ENCODE measurements around the gene AFDN. TPM values are rescaled to one million over a fixed set of nuclear protein-coding genes. Genes with fewer than 3 reads are reported as not detected.
A peak's percentile ranks its signal among the peaks of the same experiment; 100 is the strongest.

Gene AFDN
- total RNA-seq, 1 donor from 2014 or later = 98.2 TPM

DNA sequence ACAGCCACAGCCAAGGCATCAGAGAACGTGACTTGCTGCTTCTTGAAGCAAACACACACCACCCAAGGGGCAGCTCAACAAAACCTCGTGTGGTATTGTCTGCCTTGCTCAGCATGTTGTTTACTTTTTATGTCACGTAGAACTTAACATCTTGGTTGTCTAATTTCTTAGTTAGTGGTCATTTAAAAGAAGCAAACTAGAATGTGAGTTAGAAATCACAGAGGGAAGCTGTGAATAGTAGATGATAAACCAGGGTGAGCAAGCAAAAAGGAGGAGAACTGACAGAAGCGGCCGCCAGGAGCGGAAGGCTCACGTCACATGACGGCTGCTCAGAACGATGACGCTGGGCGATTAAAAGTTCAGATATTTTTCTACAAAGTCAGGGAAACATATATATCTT lies 119.3 kb downstream of the AFDN start:
- no peak for DNase-seq (ENCODE audit: low read depth in 2 of 2)

DNA sequence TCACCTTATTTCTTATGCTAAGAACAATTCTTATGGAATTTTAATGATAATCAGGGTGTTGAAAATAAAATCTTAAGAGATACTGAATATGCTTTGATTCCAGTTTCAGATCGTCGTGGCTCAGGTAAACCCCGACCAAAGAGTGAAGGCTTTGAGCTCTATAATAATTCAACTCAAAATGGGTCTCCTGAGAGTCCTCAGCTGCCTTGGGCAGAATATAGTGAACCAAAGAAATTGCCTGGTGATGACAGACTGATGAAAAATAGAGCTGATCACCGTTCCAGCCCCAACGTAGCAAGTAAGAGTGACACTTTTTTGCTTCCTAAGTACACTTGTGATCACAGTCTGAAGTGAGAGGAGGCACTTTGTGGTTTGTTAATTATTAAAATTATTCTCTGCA lies 119.9 kb downstream of the AFDN start:
- no peak for DNase-seq (ENCODE audit: low read depth in 2 of 2)

DNA sequence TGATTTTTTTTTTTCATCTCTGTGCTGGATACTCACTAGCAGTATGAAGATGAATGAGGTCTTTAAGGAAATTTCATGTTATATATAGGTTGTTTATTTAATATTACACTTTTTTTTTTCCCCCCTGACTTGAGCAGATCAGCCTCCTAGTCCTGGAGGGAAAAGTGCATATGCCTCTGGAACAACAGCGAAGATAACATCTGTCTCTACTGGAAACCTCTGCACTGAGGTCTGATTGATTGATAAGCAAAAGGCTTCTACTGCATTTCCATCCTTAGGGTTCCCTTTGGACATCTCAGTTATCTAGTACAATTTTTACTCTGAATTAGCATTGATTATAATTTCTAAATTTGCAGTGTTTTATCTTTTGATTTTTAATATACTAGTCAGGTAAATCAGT lies 121.0 kb downstream of the AFDN start:
- no peak for DNase-seq (ENCODE audit: low read depth in 2 of 2)

GRCh38 chr6:167948716-167949115 lies 122.0 kb downstream of the AFDN start:
- no peak for DNase-seq (ENCODE audit: low read depth in 2 of 2)

GRCh38 chr6:167949121-167949684 lies 122.5 kb downstream of the AFDN start:
- DNase-seq (ENCODE audit: low read depth in 2 of 2) = no peak

- DNase-seq (ENCODE audit: low read depth in 2 of 2) = no peak
These were observed 125.2 kb downstream of the AFDN start for GRCh38 chr6:167951781-167952511.

DNA sequence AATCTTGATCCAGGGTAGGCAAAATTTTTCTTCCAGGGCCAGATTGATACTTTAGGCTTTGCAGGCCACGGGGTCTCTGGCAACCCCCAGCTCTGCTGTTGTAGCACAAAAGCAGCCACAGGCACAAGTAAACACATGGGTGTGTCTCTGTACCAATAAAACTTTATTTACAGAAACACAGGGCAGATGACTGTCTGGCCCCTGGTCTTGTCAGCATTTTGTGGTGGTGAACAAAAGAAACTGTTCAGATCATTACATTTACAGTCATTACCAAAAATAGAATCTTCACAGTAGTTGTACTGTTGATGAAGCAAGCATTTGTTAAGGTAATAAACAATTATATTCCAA lies 125.8 kb downstream of the AFDN start:
- DNase-seq (ENCODE audit: low read depth in 2 of 2) = no peak

DNA sequence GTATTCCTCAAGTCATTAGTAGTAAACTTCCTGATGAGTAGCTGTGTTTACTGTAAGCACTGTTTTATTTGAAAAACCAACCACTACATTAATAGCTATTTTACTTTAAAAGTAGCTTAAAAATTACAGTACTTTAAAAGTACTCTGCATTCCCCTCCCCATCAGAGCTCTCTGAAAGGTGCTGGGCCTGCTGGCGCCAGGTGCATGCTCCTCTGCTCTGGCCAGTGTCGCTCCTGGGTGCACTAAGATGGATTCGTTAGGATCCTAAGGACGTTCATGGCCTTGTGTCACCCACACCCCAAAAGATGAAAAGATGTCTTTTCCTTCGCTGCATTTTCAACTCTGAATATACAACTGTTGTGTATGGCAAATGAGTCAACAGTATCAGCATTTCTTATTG lies 126.8 kb downstream of the AFDN start:
- DNase-seq (ENCODE audit: low read depth in 2 of 2) = no peak

DNA sequence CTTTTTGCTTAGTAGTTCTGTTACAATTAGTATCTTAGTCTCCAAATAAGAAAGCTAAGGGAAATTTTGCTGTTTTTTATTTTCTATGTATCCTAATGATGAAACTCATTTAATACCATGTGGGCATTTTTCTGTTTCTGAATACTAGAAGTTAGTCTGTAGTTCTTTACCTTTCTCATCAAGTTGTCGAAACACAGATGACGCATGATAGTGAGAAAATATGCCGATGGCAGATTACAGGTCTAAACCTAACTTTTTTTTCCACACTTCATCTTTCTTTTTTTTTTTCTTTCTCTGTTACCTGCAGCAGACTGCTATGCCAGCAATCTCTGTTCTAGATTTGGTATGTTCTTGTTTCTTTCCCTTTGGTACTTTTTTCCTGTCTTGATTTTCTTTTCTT lies 127.4 kb downstream of the AFDN start:
- no peak for DNase-seq (ENCODE audit: low read depth in 2 of 2)

DNA sequence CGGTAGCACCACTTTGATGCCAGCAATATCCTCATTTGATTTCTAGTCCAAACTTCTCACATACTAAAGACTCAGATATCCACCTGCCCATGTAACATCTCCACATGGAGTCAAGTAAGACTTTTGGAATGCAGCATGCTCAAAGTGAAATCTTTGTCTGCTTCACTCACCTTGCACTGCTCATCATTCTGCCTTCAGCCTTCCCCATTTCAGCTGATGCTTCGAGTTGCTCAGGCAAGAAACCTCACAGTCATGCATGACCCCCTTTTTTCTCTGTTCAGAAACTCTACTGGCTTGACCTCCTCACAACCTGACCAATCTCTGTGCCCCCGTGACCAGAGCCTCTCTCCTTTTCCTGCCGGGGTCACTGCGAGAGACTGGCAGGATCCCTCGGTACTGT lies 129.8 kb downstream of the AFDN start:
- DNase-seq (ENCODE audit: low read depth in 2 of 2) = no peak

DNA sequence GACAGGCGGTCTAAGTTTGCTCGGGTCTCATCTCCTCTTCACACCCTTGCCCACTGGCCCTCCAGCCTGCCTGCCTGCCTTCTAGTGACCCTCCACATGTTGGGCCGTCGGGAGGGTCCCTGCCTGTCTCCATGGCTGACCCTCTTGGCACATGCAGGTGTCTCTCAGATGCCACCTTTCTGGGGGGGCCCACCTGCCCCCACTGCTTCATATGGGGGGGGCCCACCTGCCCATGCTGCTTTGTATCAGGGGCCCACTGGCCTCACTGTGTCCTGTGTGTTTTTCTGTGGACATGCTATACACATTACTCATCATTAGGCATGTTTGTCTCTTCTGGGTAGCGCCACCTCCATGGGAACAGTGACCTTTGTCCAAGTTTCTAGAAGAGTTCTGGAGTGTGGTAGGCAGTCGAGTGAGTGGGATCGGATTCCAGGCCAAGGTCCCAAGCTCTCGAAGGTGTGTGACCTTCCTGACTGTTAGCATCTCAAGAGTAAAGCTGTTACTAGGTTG lies 130.3 kb downstream of the AFDN start:
- DNase-seq (ENCODE audit: low read depth in 2 of 2) = no peak

DNA sequence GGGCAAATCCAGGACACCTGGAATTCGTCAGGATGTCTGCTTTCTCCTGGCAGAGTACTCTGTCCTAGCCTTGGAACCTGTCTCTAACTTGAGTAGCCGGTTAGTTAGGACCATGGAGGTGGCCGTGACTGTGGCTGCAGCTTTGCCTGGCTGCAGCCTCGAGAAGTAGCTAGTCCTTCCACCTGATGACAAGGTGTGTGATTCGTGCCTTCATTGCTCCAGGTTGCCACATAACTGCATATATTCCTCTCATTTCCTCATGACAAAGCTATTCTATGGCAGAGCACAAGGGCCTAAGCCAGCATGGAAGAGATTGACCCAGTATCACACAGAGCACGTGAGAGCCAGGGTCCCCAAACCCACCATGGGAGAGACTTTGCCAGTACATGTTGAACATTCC lies 130.9 kb downstream of the AFDN start:
- DNase-seq (ENCODE audit: low read depth in 2 of 2) = no peak

- DNase-seq (ENCODE audit: low read depth in 2 of 2) = no peak
These were observed 133.9 kb downstream of the AFDN start for GRCh38 chr6:167960579-167960978.

- DNase-seq (ENCODE audit: low read depth in 2 of 2) = no peak
These were observed 136.0 kb downstream of the AFDN start for GRCh38 chr6:167962711-167963110.

DNA sequence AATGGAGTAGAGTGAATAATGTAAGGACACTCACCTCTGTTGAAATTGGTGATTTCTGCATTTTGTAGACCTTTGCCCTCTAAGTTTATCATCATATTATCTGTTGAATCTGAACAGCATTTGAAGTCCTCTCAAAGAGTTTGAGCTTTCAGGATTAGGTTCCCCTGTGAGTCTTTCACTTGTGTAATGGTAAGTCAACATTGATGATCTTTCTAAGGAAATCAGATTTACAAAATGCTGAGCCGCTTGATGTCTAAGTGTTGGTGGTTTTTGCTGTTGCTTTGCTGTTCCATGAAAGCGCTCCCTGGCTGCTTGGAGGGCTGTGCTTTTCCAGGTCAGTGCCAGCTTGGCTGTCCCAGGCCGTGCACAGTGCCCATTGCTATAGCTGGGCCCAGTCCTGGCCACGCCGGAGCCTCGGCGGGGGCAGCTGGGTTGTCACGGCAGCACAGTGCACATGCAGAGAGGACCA lies 136.9 kb downstream of the AFDN start:
- DNase-seq (ENCODE audit: low read depth in 2 of 2) = no peak

GRCh38 chr6:167965592-167966539 lies 139.2 kb downstream of the AFDN start:
- DNase-seq (ENCODE audit: low read depth in 2 of 2) = no peak

- no peak for DNase-seq (ENCODE audit: low read depth in 2 of 2)
These were observed 139.8 kb downstream of the AFDN start for GRCh38 chr6:167966540-167966905.

DNA sequence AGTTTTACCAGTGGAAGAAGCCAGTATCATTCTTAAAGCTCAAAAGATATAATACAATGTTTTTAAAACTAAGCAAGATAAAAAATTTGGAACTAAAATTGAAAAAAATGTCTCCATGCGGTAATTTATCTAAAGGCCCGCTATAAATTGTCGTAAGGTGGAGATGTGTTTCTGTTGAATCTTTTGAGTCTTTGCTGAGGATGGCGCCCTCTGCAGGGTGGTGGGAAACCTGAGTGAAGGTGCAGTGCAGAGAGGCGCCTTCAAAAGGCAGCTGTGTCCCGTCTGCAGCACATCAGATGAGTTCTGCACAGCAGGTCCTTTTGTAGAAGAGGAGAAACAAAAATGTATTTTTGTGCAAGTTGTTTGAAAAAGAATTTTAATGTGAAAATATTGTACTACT lies 141.4 kb downstream of the AFDN start:
- peak in 1 of 2 donors; percentile 27 for DNase-seq (ENCODE audit: low read depth in 2 of 2)

DNA sequence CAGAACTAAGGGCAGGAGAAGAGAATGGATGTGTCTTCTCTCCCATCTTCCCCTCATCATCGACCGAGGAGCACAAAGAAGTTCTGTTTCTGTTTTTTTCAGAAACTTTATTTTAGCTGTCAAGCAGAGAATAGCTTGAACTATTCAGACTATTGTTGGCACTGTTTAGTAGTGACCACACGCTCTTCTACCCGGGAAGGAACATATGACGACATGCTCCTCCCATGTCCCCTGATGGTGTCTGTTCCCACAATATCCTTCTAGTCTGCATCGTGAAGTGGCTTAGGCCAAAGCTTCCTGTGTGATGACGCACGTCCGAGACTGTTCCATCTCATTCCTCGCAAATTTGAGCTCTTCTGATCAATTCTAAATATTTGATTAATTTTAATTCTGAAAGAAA lies 143.5 kb downstream of the AFDN start:
- DNase-seq (ENCODE audit: low read depth in 2 of 2) = no peak

- DNase-seq (ENCODE audit: low read depth in 2 of 2) = no peak
These were observed 145.5 kb downstream of the AFDN start for GRCh38 chr6:167972193-167972592.

GRCh38 chr6:167973148-167973885 lies 146.6 kb downstream of the AFDN start:
- no peak for DNase-seq (ENCODE audit: low read depth in 2 of 2)
